ENCODE data around the gene FHOD1. TPM values are rescaled to one million over a fixed set of nuclear protein-coding genes. Genes with fewer than 3 reads are reported as not detected.

FHOD1 gene
- total RNA-seq, 1 donor: 28.2 TPM

- Histone ChIP-seq H2AFZ (ENCODE audit: low read length) (peak overlapping the region; percentile 7), H3K4me2 (ENCODE audit: insufficient read depth, low read length) (peak overlapping the region; percentile 65), H3K4me3 (ENCODE audit: insufficient read depth, low read length) (peak overlapping the region; percentile 88), H3K4me1 (ENCODE audit: insufficient read depth, low read length) (peaks cover 36% of the 10 kb centered on the region), H3K36me3 (ENCODE audit: insufficient read depth, low read length) (peaks cover 32% of the 10 kb centered on the region), H3K27me3 (ENCODE audit: insufficient read depth, low read length) (no peaks in the 10 kb centered on the region), H3K79me2 (ENCODE audit: insufficient read depth, low read length) (peaks cover 39% of the 10 kb centered on the region), H3K27ac (ENCODE audit: low read depth, low read length) (no peak overlapping the region), H4K20me1 (ENCODE audit: insufficient read depth, low read length) (peaks cover 30% of the 10 kb centered on the region), H3K9me3 (ENCODE audit: low read depth, low read length) (no peaks in the 10 kb centered on the region)
- no peak for TF ChIP-seq CTCF (IDR thresholded peaks at IDR 0.05; ENCODE audit: extremely low read depth, low read depth, low read length)
- DNase-seq (ENCODE audit: insufficient read length, low spot score, missing footprints): no peak
These were observed 55.8 kb downstream of the FHOD1 start for GRCh38 chr16:67191411-67191994.

- H3K36me3 ChIP-seq (ENCODE audit: insufficient read depth, low read length): peaks cover 24% of the 10 kb centered on the region
- H3K79me2 ChIP-seq (ENCODE audit: insufficient read depth, low read length): peaks cover 37% of the 10 kb centered on the region
- no peak for TF ChIP-seq CTCF (IDR thresholded peaks at IDR 0.05; ENCODE audit: extremely low read depth, low read depth, low read length)
- peaks cover 29% of the 10 kb centered on the region for H4K20me1 ChIP-seq (ENCODE audit: insufficient read depth, low read length)
- H3K9me3 ChIP-seq (ENCODE audit: low read depth, low read length): no peaks in the 10 kb centered on the region
- H2AFZ ChIP-seq (ENCODE audit: low read length): no peak overlapping the region
- H3K27me3 ChIP-seq (ENCODE audit: insufficient read depth, low read length): no peaks in the 10 kb centered on the region
- no peak overlapping the region for H3K4me3 ChIP-seq (ENCODE audit: insufficient read depth, low read length)
- peaks cover 43% of the 10 kb centered on the region for H3K4me1 ChIP-seq (ENCODE audit: insufficient read depth, low read length)
- no peak for DNase-seq (ENCODE audit: insufficient read length, low spot score, missing footprints)
- H3K27ac ChIP-seq (ENCODE audit: low read depth, low read length): no peak overlapping the region
- no peak overlapping the region for H3K4me2 ChIP-seq (ENCODE audit: insufficient read depth, low read length)
These were observed 56.6 kb downstream of the FHOD1 start for GRCh38 chr16:67190448-67191399.

GRCh38 chr16:67190041-67190440 is 57.2 kb downstream of the FHOD1 start, which contains the start of gene EXOC3L1:
Gene EXOC3L1 (minus strand): TSS chr16:67190136. CDS start chr16:67189676, 460 bp downstream.
- H3K27me3 ChIP-seq (ENCODE audit: insufficient read depth, low read length): no peaks in the 10 kb centered on the region
- H3K9me3 ChIP-seq (ENCODE audit: low read depth, low read length): no peaks in the 10 kb centered on the region
- no peak within 1 kb of the TSS for H3K27ac ChIP-seq (ENCODE audit: low read depth, low read length)
- H3K79me2 ChIP-seq (ENCODE audit: insufficient read depth, low read length): peaks cover 30% of the 10 kb centered on the region
- peaks cover 45% of the 10 kb centered on the region for H3K4me1 ChIP-seq (ENCODE audit: insufficient read depth, low read length)
- no peak within 1 kb of the TSS for H3K4me3 ChIP-seq (ENCODE audit: insufficient read depth, low read length)
- DNase-seq (ENCODE audit: insufficient read length, low spot score, missing footprints): no peak
- TF ChIP-seq CTCF (IDR thresholded peaks at IDR 0.05; ENCODE audit: extremely low read depth, low read depth, low read length): no peak
- H3K36me3 ChIP-seq (ENCODE audit: insufficient read depth, low read length): peaks cover 17% of the 10 kb centered on the region
- H2AFZ ChIP-seq (ENCODE audit: low read length): no peak within 1 kb of the TSS
- peaks cover 26% of the 10 kb centered on the region for H4K20me1 ChIP-seq (ENCODE audit: insufficient read depth, low read length)
- no peak within 1 kb of the TSS for H3K4me2 ChIP-seq (ENCODE audit: insufficient read depth, low read length)

GRCh38 chr16:67188798-67189197 is 58.5 kb downstream of the FHOD1 start:
- no peak for TF ChIP-seq CTCF (IDR thresholded peaks at IDR 0.05; ENCODE audit: extremely low read depth, low read depth, low read length)
- Histone ChIP-seq H3K79me2 (ENCODE audit: insufficient read depth, low read length) (peaks cover 18% of the 10 kb centered on the region), H3K4me3 (ENCODE audit: insufficient read depth, low read length) (no peak overlapping the region), H3K36me3 (ENCODE audit: insufficient read depth, low read length) (peaks cover 5% of the 10 kb centered on the region), H3K27me3 (ENCODE audit: insufficient read depth, low read length) (no peaks in the 10 kb centered on the region), H3K4me1 (ENCODE audit: insufficient read depth, low read length) (peaks cover 48% of the 10 kb centered on the region), H2AFZ (ENCODE audit: low read length) (no peak overlapping the region), H4K20me1 (ENCODE audit: insufficient read depth, low read length) (peaks cover 18% of the 10 kb centered on the region), H3K9me3 (ENCODE audit: low read depth, low read length) (no peaks in the 10 kb centered on the region), H3K27ac (ENCODE audit: low read depth, low read length) (no peak overlapping the region), H3K4me2 (ENCODE audit: insufficient read depth, low read length) (no peak overlapping the region)
- no peak for DNase-seq (ENCODE audit: insufficient read length, low spot score, missing footprints)
